GM21576 (cell line): ENCODE measurements around the gene A1CF.
"Not testable (repeated sequence)": the region's sequence is repeated elsewhere in the genome, so short reads cannot be mapped to it uniquely, and the experiment has no call there.

Experiments used
- ATAC-seq: cut with Tn5 transposase; IDR thresholded peaks from one replicate; pipeline ENCODE4 v1.9.1; 2021; ENCODE audit warnings: mild to moderate bottlenecking, moderate library complexity; ENCODE audit not compliant: unreplicated experiment

The A1CF gene

GRCh38 chr10:50885097-50885859, at the start of gene A1CF:
Gene A1CF (minus strand): TSS chr10:50885627. CDS start chr10:50859940, 25,687 bp downstream.
- ATAC-seq, result no peak

GRCh38 chr10:50931948-50932431, 46.6 kb upstream of the A1CF start:
- no peak for ATAC-seq

- no peak for ATAC-seq
Measured at GRCh38 chr10:50929670-50930069, 44.2 kb upstream of the A1CF start.

- no peak for ATAC-seq
Measured at GRCh38 chr10:50928190-50928552, 42.7 kb upstream of the A1CF start.

- no peak for ATAC-seq
Measured at GRCh38 chr10:50927522-50928189, 42.2 kb upstream of the A1CF start.

- ATAC-seq, result not testable (repeated sequence)
Measured at GRCh38 chr10:50923471-50923870, 38.0 kb upstream of the A1CF start.

- ATAC-seq, result no peak
Measured at GRCh38 chr10:50919010-50919409, 33.6 kb upstream of the A1CF start.

GRCh38 chr10:50918529-50918928, 33.1 kb upstream of the A1CF start:
- no peak for ATAC-seq

GRCh38 chr10:50917486-50917885, 32.1 kb upstream of the A1CF start:
- no peak for ATAC-seq

- no peak for ATAC-seq
Measured at GRCh38 chr10:50909334-50910014, 24.0 kb upstream of the A1CF start.

- ATAC-seq, result no peak
Measured at GRCh38 chr10:50908366-50908765, 22.9 kb upstream of the A1CF start.

- not testable (repeated sequence) for ATAC-seq
Measured at GRCh38 chr10:50905797-50906196, 20.4 kb upstream of the A1CF start.

- ATAC-seq, result no peak
Measured at GRCh38 chr10:50896721-50897120, 11.3 kb upstream of the A1CF start.

GRCh38 chr10:50894312-50894711, 8.9 kb upstream of the A1CF start:
- ATAC-seq, result no peak

- ATAC-seq, result no peak
Measured at GRCh38 chr10:50892467-50892866, 7.0 kb upstream of the A1CF start.

- ATAC-seq, result no peak
Measured at GRCh38 chr10:50884302-50884701, 1.1 kb downstream of the A1CF start.

- ATAC-seq, result no peak
Measured at GRCh38 chr10:50883629-50884028, 1.8 kb downstream of the A1CF start.

- no peak for ATAC-seq
Measured at GRCh38 chr10:50882540-50882983, 2.9 kb downstream of the A1CF start.

- not testable (repeated sequence) for ATAC-seq
Measured at GRCh38 chr10:50881046-50881445, 4.4 kb downstream of the A1CF start.

GRCh38 chr10:50876429-50876828, 9.0 kb downstream of the A1CF start:
- no peak for ATAC-seq

- no peak for ATAC-seq
Measured at GRCh38 chr10:50874723-50875122, 10.7 kb downstream of the A1CF start.

- ATAC-seq, result no peak
Measured at GRCh38 chr10:50866317-50866716, 19.1 kb downstream of the A1CF start.
